Activated CD4-positive, alpha-beta T cell treated with anti-CD3 and anti-CD28 coated beads for 4 hours (primary cell): ENCODE data around the gene DNMT3L.
"Not testable (repeated sequence)": the region's sequence is repeated elsewhere in the genome, so short reads cannot be mapped to it uniquely, and the experiment has no call there.

Experiments used
- DNase-seq, 2 donors: peaks; one replicate each; pipeline ENCODE4 v3.0.0-alpha.2; 2020

Gene DNMT3L

GRCh38 chr21:44261675-44262295 is at the start of gene DNMT3L:
Gene DNMT3L (minus strand): TSS chr21:44261897. CDS start chr21:44261259, 638 bp downstream.
- DNase-seq, result no peak

- no peak for DNase-seq
Observed at GRCh38 chr21:44310628-44311507, 49.2 kb upstream of the DNMT3L start.

- DNase-seq, result no peak
Observed at GRCh38 chr21:44306936-44307704, 45.4 kb upstream of the DNMT3L start.

- no peak for DNase-seq
Observed at GRCh38 chr21:44305691-44306090, 44.0 kb upstream of the DNMT3L start.

GRCh38 chr21:44304877-44305293 is 43.2 kb upstream of the DNMT3L start:
- DNase-seq, result peak; percentile 30 to 49

- DNase-seq, result no peak
Observed at GRCh38 chr21:44304011-44304616, 42.4 kb upstream of the DNMT3L start.

GRCh38 chr21:44303490-44303981 is 41.8 kb upstream of the DNMT3L start:
- no peak for DNase-seq

- DNase-seq, result not testable (repeated sequence)
Observed at GRCh38 chr21:44302573-44303401, 41.1 kb upstream of the DNMT3L start.

- no peak for DNase-seq
Observed at GRCh38 chr21:44301961-44302406, 40.3 kb upstream of the DNMT3L start.

- no peak for DNase-seq
Observed at GRCh38 chr21:44301141-44301540, 39.4 kb upstream of the DNMT3L start.

- DNase-seq, result peak; percentile 51 to 59
Observed at GRCh38 chr21:44300262-44300959, 38.7 kb upstream of the DNMT3L start.

- peak; percentile 38 to 40 for DNase-seq
Observed at GRCh38 chr21:44299458-44300261, 38.0 kb upstream of the DNMT3L start, which contains the start of gene PFKL. Gene PFKL (plus strand): TSS chr21:44300053. CDS start chr21:44300106, 53 bp downstream.

- no peak for DNase-seq
Observed at GRCh38 chr21:44299085-44299457, 37.4 kb upstream of the DNMT3L start.

GRCh38 chr21:44298301-44298700 is 36.6 kb upstream of the DNMT3L start:
- no peak for DNase-seq

- DNase-seq, result peak; percentile 70 to 76
Observed at GRCh38 chr21:44297525-44298290, 36.0 kb upstream of the DNMT3L start.

- no peak for DNase-seq
Observed at GRCh38 chr21:44296916-44297315, 35.2 kb upstream of the DNMT3L start.

- no peak for DNase-seq
Observed at GRCh38 chr21:44296103-44296519, 34.4 kb upstream of the DNMT3L start.

GRCh38 chr21:44295646-44296045 is 33.9 kb upstream of the DNMT3L start:
- DNase-seq, result no peak

- no peak for DNase-seq
Observed at GRCh38 chr21:44295163-44295573, 33.5 kb upstream of the DNMT3L start.
